Caco-2 (cell line): Measurements from ENCODE around the gene POU2F2. TPM values are rescaled to one million over a fixed set of nuclear protein-coding genes. Genes with fewer than 3 reads are reported as not detected.

ENCODE experiments used
- BruUV-seq: library from RNA; stranded (reverse); fragments of 400-500 nt; replicated peaks from 2 replicates; lab custom pipeline; 2021; lab: Mats Ljungman, UMichigan
- CTCF ChIA-PET: fragments of 300-600 bp; sonication (Branson Sonifier 250); formaldehyde crosslinking; loops from one replicate; lab custom pipeline; 2022; ENCODE audit warnings: antibody characterized with exemption; lab: Charles Lee
- POLR2A ChIA-PET: fragments of 300-600 bp; sonication (Branson Sonifier 250); formaldehyde crosslinking; loops from one replicate; lab custom pipeline; 2022; ENCODE audit warnings: antibody characterized with exemption; lab: Charles Lee
- DNase-seq, 2 experiments: peaks; one replicate each; pipeline versions ENCODE4 v3.0.0 to v3.0.0-alpha.2; 2020 to 2022
- H3K27me3 ChIP-seq: replicated peaks from 2 replicates; pipeline ENCODE4 v1.6.0; 2011; ENCODE audit warnings: low read length; ENCODE audit not compliant: control insufficient read depth, insufficient read depth
- H3K36me3 ChIP-seq: 2 replicates; pipeline ENCODE4 v1.5.1; 2011; ENCODE audit warnings: low read length; ENCODE audit not compliant: control insufficient read depth, insufficient read depth
- H3K4me1 ChIP-seq: fragments of 250-450 bp; sonication (Bioruptor Pico); 2 replicates; pipeline ENCODE4 v1.5.1; 2020; ENCODE audit warnings: mild to moderate bottlenecking
- H3K4me3 ChIP-seq: 2 replicates; pipeline ENCODE4 v1.5.1; 2011; ENCODE audit warnings: low read depth, mild to moderate bottlenecking, control low read depth, low read length
- H3K9me3 ChIP-seq: fragments of 250-450 bp; sonication (Bioruptor Pico); 2 replicates; pipeline ENCODE4 v1.5.1; 2020; ENCODE audit warnings: mild to moderate bottlenecking, moderate library complexity
- H3K27ac Mint-ChIP-seq: one replicate; pipeline ENCODE4 v1.8.0; 2022; ENCODE audit warnings: mixed read lengths; ENCODE audit not compliant: unreplicated experiment
- H3K27me3 Mint-ChIP-seq: one replicate; pipeline ENCODE4 v1.8.0; 2022; ENCODE audit warnings: mixed read lengths; ENCODE audit not compliant: insufficient read depth, unreplicated experiment
- H3K36me3 Mint-ChIP-seq: one replicate; pipeline ENCODE4 v1.8.0; 2022; ENCODE audit warnings: mild to moderate bottlenecking, mixed read lengths; ENCODE audit not compliant: insufficient read depth, unreplicated experiment
- H3K4me1 Mint-ChIP-seq: one replicate; pipeline ENCODE4 v1.8.0; 2022; ENCODE audit warnings: low read depth, mixed read lengths; ENCODE audit not compliant: unreplicated experiment
- H3K4me3 Mint-ChIP-seq: one replicate; pipeline ENCODE4 v1.8.0; 2022; ENCODE audit warnings: mild to moderate bottlenecking, moderate library complexity, mixed read lengths; ENCODE audit not compliant: unreplicated experiment
- H3K9me3 Mint-ChIP-seq: one replicate; pipeline ENCODE4 v1.8.0; 2022; ENCODE audit warnings: mixed read lengths; ENCODE audit not compliant: unreplicated experiment
- intact Hi-C: fragments of 100-400 bp; cut with micrococcal nuclease; formaldehyde crosslinking; loops from one replicate; pipeline ENCODE4 v1.10.0; 2022; ENCODE audit not compliant: unreplicated experiment
- total RNA-seq: library from RNA; stranded (reverse); gene quantifications from 2 replicates; pipeline ENCODE4 v1.2.3, GENCODE V29; 2022
- TF ChIP-seq, protein P1 (sequence below), 2 experiments: fragments of 200-600 bp in 1 of 2; IDR thresholded peaks; 1 replicate in 1 of 2; 2 replicates in 1 of 2; pipeline versions ENCODE4 v1.5.1 to v1.8.0; 2011 to 2022; ENCODE audit warnings: antibody characterized with exemption in 1 of 2, control low read depth in 1 of 2, inconsistent platforms in 1 of 2, low read depth in 1 of 2, low read length in 1 of 2, mild to moderate bottlenecking in 1 of 2, moderate library complexity in 1 of 2; ENCODE audit not compliant: insufficient read depth in 1 of 2, severe bottlenecking in 1 of 2, unreplicated experiment in 1 of 2

POU2F2 gene
- total RNA-seq, 1 experiment from 2014 or later: 1.5 TPM

DNA sequence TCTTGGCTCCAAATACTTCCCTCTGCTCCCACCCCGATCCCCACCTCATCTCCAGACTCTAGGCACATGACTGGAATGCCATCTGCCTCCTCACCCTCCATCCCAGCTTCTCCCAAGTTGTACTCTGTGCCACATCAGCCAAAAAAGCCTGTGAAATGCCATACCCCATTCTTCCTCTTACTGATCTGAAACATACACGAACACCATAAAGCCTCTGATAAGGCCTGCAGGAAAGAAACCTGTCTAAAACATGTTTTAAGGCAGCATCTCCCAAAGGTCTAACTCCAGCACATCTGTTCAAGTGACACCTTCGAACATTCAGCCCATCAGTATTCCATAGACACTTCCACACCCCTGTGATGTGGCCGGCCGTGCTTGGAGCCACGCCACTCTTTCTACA is 67.8 kb downstream of the POU2F2 start:
- H3K4me3 Mint-ChIP-seq: no peak overlapping the region
- no peaks in the 10 kb centered on the region; the same call in 1 of the 2 replicates for H3K27me3 ChIP-seq
- H3K36me3 ChIP-seq: no peaks in the 10 kb centered on the region
- no peaks in the 10 kb centered on the region for H3K9me3 ChIP-seq
- TF ChIP-seq, protein P1, sequence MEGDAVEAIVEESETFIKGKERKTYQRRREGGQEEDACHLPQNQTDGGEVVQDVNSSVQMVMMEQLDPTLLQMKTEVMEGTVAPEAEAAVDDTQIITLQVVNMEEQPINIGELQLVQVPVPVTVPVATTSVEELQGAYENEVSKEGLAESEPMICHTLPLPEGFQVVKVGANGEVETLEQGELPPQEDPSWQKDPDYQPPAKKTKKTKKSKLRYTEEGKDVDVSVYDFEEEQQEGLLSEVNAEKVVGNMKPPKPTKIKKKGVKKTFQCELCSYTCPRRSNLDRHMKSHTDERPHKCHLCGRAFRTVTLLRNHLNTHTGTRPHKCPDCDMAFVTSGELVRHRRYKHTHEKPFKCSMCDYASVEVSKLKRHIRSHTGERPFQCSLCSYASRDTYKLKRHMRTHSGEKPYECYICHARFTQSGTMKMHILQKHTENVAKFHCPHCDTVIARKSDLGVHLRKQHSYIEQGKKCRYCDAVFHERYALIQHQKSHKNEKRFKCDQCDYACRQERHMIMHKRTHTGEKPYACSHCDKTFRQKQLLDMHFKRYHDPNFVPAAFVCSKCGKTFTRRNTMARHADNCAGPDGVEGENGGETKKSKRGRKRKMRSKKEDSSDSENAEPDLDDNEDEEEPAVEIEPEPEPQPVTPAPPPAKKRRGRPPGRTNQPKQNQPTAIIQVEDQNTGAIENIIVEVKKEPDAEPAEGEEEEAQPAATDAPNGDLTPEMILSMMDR (IDR thresholded peaks at IDR 0.05; ENCODE audit: insufficient read depth in 1 of 2, low read depth in 1 of 2, low read length in 1 of 2, severe bottlenecking in 1 of 2, unreplicated experiment in 1 of 2): no peak
- H3K4me3 ChIP-seq: no peak overlapping the region
- H3K4me1 ChIP-seq: no peaks in the 10 kb centered on the region
- H3K27me3 Mint-ChIP-seq: peaks cover 7% of the 10 kb centered on the region
- no TSS peak for BruUV-seq
- no peaks in the 10 kb centered on the region for H3K36me3 Mint-ChIP-seq
- H3K27ac Mint-ChIP-seq: no peak overlapping the region
- no peaks in the 10 kb centered on the region for H3K9me3 Mint-ChIP-seq
- CTCF ChIA-PET: interaction anchor here (1.3 kb wide), 1 partner anchor 30 kb away, joined by 3 read pairs; no protein-coding TSS in a partner anchor
- no peak for DNase-seq
- peaks cover 5% of the 10 kb centered on the region for H3K4me1 Mint-ChIP-seq
- POLR2A ChIA-PET: no interaction called here
- intact Hi-C loops: no loop called here

DNA sequence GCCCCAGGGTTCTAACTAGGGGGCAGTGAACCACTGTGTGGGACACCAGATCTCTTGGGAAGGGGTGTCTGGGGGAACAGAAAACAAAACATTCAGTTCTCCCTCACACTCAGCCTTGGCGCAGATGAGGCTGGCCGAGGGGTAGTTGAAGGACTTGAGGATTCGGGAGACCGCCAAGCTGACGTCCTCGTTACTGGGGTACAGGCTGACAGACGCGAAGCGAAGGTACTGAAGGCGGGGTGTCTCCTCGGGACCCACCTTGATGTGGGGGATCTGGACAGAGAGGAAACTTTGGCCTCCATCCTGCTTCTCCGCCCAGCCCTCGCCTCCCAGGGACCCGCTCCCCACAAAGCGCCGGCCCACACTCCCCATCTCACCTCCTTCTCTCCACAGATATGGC is 69.9 kb downstream of the POU2F2 start:
- Mint-ChIP-seq H3K9me3 (no peaks in the 10 kb centered on the region), H3K4me3 (no peak overlapping the region), H3K27ac (no peak overlapping the region), H3K36me3 (no peaks in the 10 kb centered on the region), H3K27me3 (peaks cover 7% of the 10 kb centered on the region), H3K4me1 (peaks cover 5% of the 10 kb centered on the region)
- ChIA-PET POLR2A (no interaction called here), CTCF (no interaction called here)
- Histone ChIP-seq H3K4me1 (no peaks in the 10 kb centered on the region), H3K9me3 (no peaks in the 10 kb centered on the region), H3K4me3 (no peak overlapping the region), H3K36me3 (no peaks in the 10 kb centered on the region), H3K27me3 (no peaks in the 10 kb centered on the region)
- TF ChIP-seq, protein P1 (IDR thresholded peaks at IDR 0.05; ENCODE audit: insufficient read depth in 1 of 2, low read depth in 1 of 2, low read length in 1 of 2, severe bottlenecking in 1 of 2, unreplicated experiment in 1 of 2): no peak
- BruUV-seq: no TSS peak
- DNase-seq: no peak
- intact Hi-C loops: no loop called here

DNA sequence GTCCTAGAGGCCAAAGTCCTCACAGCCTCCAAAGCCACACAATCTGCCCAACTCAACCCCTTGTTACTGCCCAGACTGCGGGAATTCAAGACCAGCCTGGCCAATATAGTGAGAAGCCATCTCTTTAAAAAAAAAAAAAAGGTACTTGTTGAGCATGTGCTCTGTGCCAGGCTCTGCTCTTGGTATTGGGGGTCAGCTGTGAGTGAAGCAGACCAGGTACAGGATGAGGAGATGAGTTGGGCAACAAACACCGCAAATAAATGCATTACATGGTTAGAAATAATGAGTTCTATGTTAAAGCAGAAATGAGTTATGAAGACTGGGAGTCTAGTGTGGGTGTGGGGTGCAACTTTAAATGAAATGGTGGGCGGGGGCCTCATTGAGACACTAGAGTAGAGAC is 72.1 kb downstream of the POU2F2 start:
- no peak overlapping the region for H3K4me3 ChIP-seq
- Mint-ChIP-seq H3K27ac (no peak overlapping the region), H3K36me3 (no peaks in the 10 kb centered on the region), H3K9me3 (no peaks in the 10 kb centered on the region), H3K4me3 (no peak overlapping the region), H3K27me3 (peaks cover 7% of the 10 kb centered on the region), H3K4me1 (peaks cover 5% of the 10 kb centered on the region)
- DNase-seq: no peak
- no peaks in the 10 kb centered on the region for H3K4me1 ChIP-seq
- ChIA-PET CTCF (interaction anchor here (0.7 kb wide), 2 partner anchors 31 to 159 kb away, joined by 3 read pairs; no protein-coding TSS in a partner anchor), POLR2A (no interaction called here)
- intact Hi-C loops: no loop called here
- TF ChIP-seq, protein P1 (IDR thresholded peaks at IDR 0.05; ENCODE audit: insufficient read depth in 1 of 2, low read depth in 1 of 2, low read length in 1 of 2, severe bottlenecking in 1 of 2, unreplicated experiment in 1 of 2): no peak
- no peaks in the 10 kb centered on the region for H3K36me3 ChIP-seq
- BruUV-seq: no TSS peak
- no peaks in the 10 kb centered on the region for H3K27me3 ChIP-seq
- H3K9me3 ChIP-seq: no peaks in the 10 kb centered on the region
